ENCODE results near the gene TMC8.

Gene TMC8

DNA sequence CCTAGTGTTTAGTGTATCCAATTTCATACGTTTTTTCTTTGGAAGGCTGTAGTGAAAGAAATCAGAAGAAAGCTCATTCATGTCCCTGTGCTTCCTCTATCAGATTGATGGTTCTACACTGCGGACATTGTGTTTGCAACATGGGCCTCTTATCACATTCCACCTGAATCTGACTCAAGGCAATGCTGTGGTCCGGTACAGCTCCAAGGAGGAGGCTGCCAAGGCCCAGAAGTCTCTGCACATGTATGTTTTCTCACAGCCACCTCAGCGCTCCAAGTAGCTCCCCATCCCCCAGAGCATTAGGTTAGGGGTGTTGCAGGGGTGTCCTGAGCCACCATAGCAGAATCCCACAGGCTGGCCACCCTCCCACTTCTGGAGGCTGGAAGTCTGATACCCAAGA, 27.3 kb upstream of the TMC8 start:
- H3K4me3 ChIP-seq (ENCODE audit: insufficient read depth in 1 of 2, low read depth in 1 of 2, low read length in 2 of 2): no peak overlapping the region
- no peak overlapping the region for H3K4ac ChIP-seq (ENCODE audit: low read depth in 1 of 2, low read length in 2 of 2)
- H3K36me3 ChIP-seq (ENCODE audit: control insufficient read depth in 1 of 2, insufficient read depth in 2 of 2, low read depth in 1 of 2, low read length in 2 of 2): peaks cover 39 to 44% of the 10 kb centered on the region in 2 experiments
- no peak overlapping the region for H3K23ac ChIP-seq (ENCODE audit: low read length in 2 of 2)
- no peak overlapping the region for H4K91ac ChIP-seq (ENCODE audit: low read length)
- no peak overlapping the region for H2AK5ac ChIP-seq (ENCODE audit: low read length, severe bottlenecking)
- H2BK12ac ChIP-seq (ENCODE audit: low read length in 2 of 2): no peak overlapping the region
- no peak overlapping the region for H2BK5ac ChIP-seq (ENCODE audit: low read depth, low read length, poor library complexity, severe bottlenecking)
- H2BK120ac ChIP-seq (ENCODE audit: low read depth, low read length): no peak overlapping the region
- H3K4me2 ChIP-seq (ENCODE audit: low read length, poor library complexity, severe bottlenecking): no peak overlapping the region
- H4K8ac ChIP-seq (ENCODE audit: low read length): no peak overlapping the region
- no peak overlapping the region for H2AFZ ChIP-seq (ENCODE audit: low read depth, low read length)
- H2BK15ac ChIP-seq (ENCODE audit: low read depth, poor library complexity, severe bottlenecking): no peak overlapping the region
- H3K18ac ChIP-seq (ENCODE audit: low read depth in 1 of 2, low read length in 2 of 2): no peak overlapping the region
- no peaks in the 10 kb centered on the region for H3K27me3 ChIP-seq (ENCODE audit: control insufficient read depth in 1 of 2, insufficient read depth in 1 of 2, low read length in 2 of 2)
- no peak overlapping the region for H3K9ac ChIP-seq (ENCODE audit: low read length)
- H3K79me1 ChIP-seq (replicated peaks; ENCODE audit: low read length, poor library complexity, severe bottlenecking): no peaks in the 10 kb centered on the region
- H3K9me3 ChIP-seq (ENCODE audit: control insufficient read depth, low read length): no peaks in the 10 kb centered on the region
- no peak for DNase-seq
- H3K27ac ChIP-seq (ENCODE audit: low read length, poor library complexity, severe bottlenecking): no peak overlapping the region
- H3K4me1 ChIP-seq (ENCODE audit: control insufficient read depth, insufficient read depth, low read depth, low read length): peaks cover 5% of the 10 kb centered on the region
- WGBS: 94% methylated on average over 2 of the region's 4 CpGs
- no peak overlapping the region for H3K14ac ChIP-seq (ENCODE audit: low read length in 2 of 2)

GRCh38 chr17:78104540-78104941, 26.0 kb upstream of the TMC8 start:
- Histone ChIP-seq H2BK15ac (ENCODE audit: low read depth, poor library complexity, severe bottlenecking) (no peak overlapping the region), H3K4ac (ENCODE audit: low read depth in 1 of 2, low read length in 2 of 2) (no peak overlapping the region), H3K9me3 (ENCODE audit: control insufficient read depth, low read length) (no peaks in the 10 kb centered on the region), H2BK5ac (ENCODE audit: low read depth, low read length, poor library complexity, severe bottlenecking) (no peak overlapping the region), H3K18ac (ENCODE audit: low read depth in 1 of 2, low read length in 2 of 2) (no peak overlapping the region), H4K8ac (ENCODE audit: low read length) (peak overlapping the region; percentile 39), H3K9ac (ENCODE audit: low read length) (no peak overlapping the region), H2BK12ac (ENCODE audit: low read length in 2 of 2) (no peak overlapping the region), H2AFZ (ENCODE audit: low read depth, low read length) (no peak overlapping the region), H3K27me3 (ENCODE audit: control insufficient read depth in 1 of 2, insufficient read depth in 1 of 2, low read length in 2 of 2) (peaks cover 0 to 2% of the 10 kb centered on the region in 2 experiments), H2BK120ac (ENCODE audit: low read depth, low read length) (no peak overlapping the region), H4K91ac (ENCODE audit: low read length) (no peak overlapping the region), H3K79me1 (replicated peaks; ENCODE audit: low read length, poor library complexity, severe bottlenecking) (no peaks in the 10 kb centered on the region), H3K23ac (ENCODE audit: low read length in 2 of 2) (no peak overlapping the region), H3K4me2 (ENCODE audit: low read length, poor library complexity, severe bottlenecking) (no peak overlapping the region), H3K27ac (ENCODE audit: low read length, poor library complexity, severe bottlenecking) (no peak overlapping the region), H3K14ac (ENCODE audit: low read length in 2 of 2) (no peak overlapping the region), H2AK5ac (ENCODE audit: low read length, severe bottlenecking) (no peak overlapping the region), H3K36me3 (ENCODE audit: control insufficient read depth in 1 of 2, insufficient read depth in 2 of 2, low read depth in 1 of 2, low read length in 2 of 2) (peaks cover 27 to 48% of the 10 kb centered on the region in 2 experiments), H3K4me1 (ENCODE audit: control insufficient read depth, insufficient read depth, low read depth, low read length) (peaks cover 12% of the 10 kb centered on the region), H3K4me3 (ENCODE audit: insufficient read depth in 1 of 2, low read depth in 1 of 2, low read length in 2 of 2) (no peak overlapping the region)
- DNase-seq: no peak
- over 99% methylated on average over 28 of the region's 28 CpGs for WGBS

DNA sequence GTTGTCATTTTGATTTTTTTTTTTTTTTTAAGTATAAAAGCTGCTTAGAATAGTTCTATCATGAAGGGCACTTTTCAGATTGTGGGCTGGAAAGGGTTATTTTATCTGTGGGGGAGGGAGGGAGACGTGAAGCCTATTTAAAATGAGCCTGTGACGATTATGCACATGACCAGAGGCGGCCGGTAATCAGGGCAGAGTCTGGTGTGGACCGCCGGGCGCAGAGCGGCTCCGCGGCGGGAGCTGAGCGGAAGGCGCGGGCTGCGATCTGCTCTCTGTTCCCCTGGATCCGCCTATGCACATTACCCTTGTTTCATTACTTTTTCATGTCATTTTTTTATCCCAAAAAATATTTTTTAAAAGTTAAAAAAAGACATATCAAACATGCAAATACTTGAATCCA, 25.5 kb upstream of the TMC8 start:
- 88% methylated on average over 16 of the region's 16 CpGs for WGBS
- H3K27ac ChIP-seq (ENCODE audit: low read length, poor library complexity, severe bottlenecking): no peak overlapping the region

DNA sequence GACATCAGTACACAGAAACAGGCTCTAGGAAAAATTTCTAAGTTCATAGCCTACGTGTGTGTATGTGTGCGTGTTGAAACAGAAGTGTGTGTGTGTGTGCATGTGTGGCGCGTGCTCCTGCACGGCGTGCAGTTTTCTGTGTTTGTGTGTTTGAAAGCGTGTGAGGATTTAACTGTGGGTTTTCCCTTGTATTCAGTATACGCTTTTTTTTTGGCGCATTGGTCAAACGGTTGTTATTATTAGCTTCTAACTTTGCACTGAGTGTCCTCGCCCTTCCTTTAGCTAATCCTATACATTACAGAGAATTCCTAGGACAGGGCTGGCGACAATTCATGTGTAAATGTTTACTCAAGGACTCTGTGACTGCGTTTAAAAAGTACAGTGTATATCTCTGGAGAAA, 25.0 kb upstream of the TMC8 start:
- peaks cover 0 to 2% of the 10 kb centered on the region in 2 experiments for H3K27me3 ChIP-seq (ENCODE audit: control insufficient read depth in 1 of 2, insufficient read depth in 1 of 2, low read length in 2 of 2)
- no peak overlapping the region for H2BK15ac ChIP-seq (ENCODE audit: low read depth, poor library complexity, severe bottlenecking)
- no peak overlapping the region for H3K4me3 ChIP-seq (ENCODE audit: insufficient read depth in 1 of 2, low read depth in 1 of 2, low read length in 2 of 2)

More for the DNA sequence above, 25.5 kb upstream of the TMC8 start:
- Histone ChIP-seq H2BK5ac (ENCODE audit: low read depth, low read length, poor library complexity, severe bottlenecking) (no peak overlapping the region), H3K18ac (ENCODE audit: low read depth in 1 of 2, low read length in 2 of 2) (no peak overlapping the region), H2BK120ac (ENCODE audit: low read depth, low read length) (no peak overlapping the region), H3K4ac (ENCODE audit: low read depth in 1 of 2, low read length in 2 of 2) (no peak overlapping the region), H3K14ac (ENCODE audit: low read length in 2 of 2) (no peak overlapping the region), H3K79me1 (replicated peaks; ENCODE audit: low read length, poor library complexity, severe bottlenecking) (no peaks in the 10 kb centered on the region), H4K91ac (ENCODE audit: low read length) (no peak overlapping the region), H2BK12ac (ENCODE audit: low read length in 2 of 2) (no peak overlapping the region), H3K36me3 (ENCODE audit: control insufficient read depth in 1 of 2, insufficient read depth in 2 of 2, low read depth in 1 of 2, low read length in 2 of 2) (peaks cover 22 to 44% of the 10 kb centered on the region in 2 experiments), H2AFZ (ENCODE audit: low read depth, low read length) (no peak overlapping the region), H3K4me2 (ENCODE audit: low read length, poor library complexity, severe bottlenecking) (no peak overlapping the region), H2BK15ac (ENCODE audit: low read depth, poor library complexity, severe bottlenecking) (no peak overlapping the region), H3K27me3 (ENCODE audit: control insufficient read depth in 1 of 2, insufficient read depth in 1 of 2, low read length in 2 of 2) (peaks cover 0 to 2% of the 10 kb centered on the region in 2 experiments), H4K8ac (ENCODE audit: low read length) (no peak overlapping the region), H3K23ac (ENCODE audit: low read length in 2 of 2) (no peak overlapping the region), H2AK5ac (ENCODE audit: low read length, severe bottlenecking) (no peak overlapping the region), H3K4me1 (ENCODE audit: control insufficient read depth, insufficient read depth, low read depth, low read length) (peaks cover 12% of the 10 kb centered on the region), H3K4me3 (ENCODE audit: insufficient read depth in 1 of 2, low read depth in 1 of 2, low read length in 2 of 2) (no peak overlapping the region), H3K9ac (ENCODE audit: low read length) (no peak overlapping the region), H3K9me3 (ENCODE audit: control insufficient read depth, low read length) (no peaks in the 10 kb centered on the region)
- no peak for DNase-seq

More for the DNA sequence above, 25.0 kb upstream of the TMC8 start:
- Histone ChIP-seq H4K91ac (ENCODE audit: low read length) (no peak overlapping the region), H3K14ac (ENCODE audit: low read length in 2 of 2) (no peak overlapping the region), H3K79me1 (replicated peaks; ENCODE audit: low read length, poor library complexity, severe bottlenecking) (no peaks in the 10 kb centered on the region), H3K9me3 (ENCODE audit: control insufficient read depth, low read length) (no peaks in the 10 kb centered on the region), H4K8ac (ENCODE audit: low read length) (no peak overlapping the region), H2AK5ac (ENCODE audit: low read length, severe bottlenecking) (no peak overlapping the region), H3K27ac (ENCODE audit: low read length, poor library complexity, severe bottlenecking) (no peak overlapping the region), H3K18ac (ENCODE audit: low read depth in 1 of 2, low read length in 2 of 2) (no peak overlapping the region), H3K4me1 (ENCODE audit: control insufficient read depth, insufficient read depth, low read depth, low read length) (peaks cover 15% of the 10 kb centered on the region), H3K9ac (ENCODE audit: low read length) (no peak overlapping the region), H3K4ac (ENCODE audit: low read depth in 1 of 2, low read length in 2 of 2) (no peak overlapping the region), H3K4me2 (ENCODE audit: low read length, poor library complexity, severe bottlenecking) (no peak overlapping the region), H2BK12ac (ENCODE audit: low read length in 2 of 2) (no peak overlapping the region), H2BK5ac (ENCODE audit: low read depth, low read length, poor library complexity, severe bottlenecking) (no peak overlapping the region), H2AFZ (ENCODE audit: low read depth, low read length) (no peak overlapping the region), H2BK120ac (ENCODE audit: low read depth, low read length) (no peak overlapping the region), H3K36me3 (ENCODE audit: control insufficient read depth in 1 of 2, insufficient read depth in 2 of 2, low read depth in 1 of 2, low read length in 2 of 2) (peaks cover 18 to 45% of the 10 kb centered on the region in 2 experiments), H3K23ac (ENCODE audit: low read length in 2 of 2) (no peak overlapping the region)
- peak; percentile 14 for DNase-seq
- WGBS: 81% methylated on average over 12 of the region's 13 CpGs

Measured in mesenchymal stem cell (in vitro differentiated cells and primary cell).